Activated B cell treated with CpG ODN at 0.5 μM for 24 hours (primary cell): ENCODE results near the gene HTR2B. TPM values are rescaled to one million over a fixed set of nuclear protein-coding genes. Genes with fewer than 3 reads are reported as not detected.

ENCODE experiments used
- ATAC-seq: fragments of 200-7000 bp; cut with Tn5 transposase; one replicate; pipeline ENCODE4 v1.10.0; 2021; ENCODE audit warnings: low read depth, mild to moderate bottlenecking, moderate library complexity
- CTCF ChIA-PET: fragments of 350-600 bp; sonication (Branson Sonifier 250); formaldehyde crosslinking; loops from one replicate; lab custom pipeline; 2021; ENCODE audit warnings: antibody characterized with exemption; lab: Charles Lee
- POLR2A ChIA-PET: fragments of 350-600 bp; sonication (Branson Sonifier 250); formaldehyde crosslinking; loops from one replicate; lab custom pipeline; 2021; ENCODE audit warnings: antibody characterized with exemption; lab: Charles Lee
- DNase-seq: peaks from one replicate; pipeline ENCODE4 v3.0.0; 2022
- H3K27ac Mint-ChIP-seq: one replicate; pipeline ENCODE4 v1.8.0; 2020; ENCODE audit warnings: mixed read lengths
- H3K27me3 Mint-ChIP-seq: one replicate; pipeline ENCODE4 v1.8.0; 2021; ENCODE audit warnings: mixed read lengths
- H3K36me3 Mint-ChIP-seq: one replicate; pipeline ENCODE4 v1.8.0; 2021; ENCODE audit warnings: low read depth, mixed read lengths
- H3K4me1 Mint-ChIP-seq: one replicate; pipeline ENCODE4 v1.8.0; 2021; ENCODE audit warnings: mixed read lengths
- H3K4me3 Mint-ChIP-seq: one replicate; pipeline ENCODE4 v1.8.0; 2020; ENCODE audit warnings: mild to moderate bottlenecking, mixed read lengths
- H3K9me3 Mint-ChIP-seq: one replicate; pipeline ENCODE4 v1.8.0; 2020; ENCODE audit warnings: mixed read lengths
- CTCF ChIP-seq: fragments of 200-600 bp; IDR thresholded peaks from one replicate; pipeline ENCODE4 v1.8.0; 2022; ENCODE audit warnings: antibody characterized with exemption, mild to moderate bottlenecking
- intact Hi-C: fragments of 100-400 bp; cut with micrococcal nuclease; formaldehyde crosslinking; loops from one replicate; pipeline ENCODE4 v1.15.1; 2024
- total RNA-seq: library from RNA; stranded (reverse); gene quantifications from 2 replicates; pipeline ENCODE4 v1.2.3, GENCODE V29; 2022

The HTR2B gene
- total RNA-seq, 1 donor from 2014 or later, result not detected

DNA sequence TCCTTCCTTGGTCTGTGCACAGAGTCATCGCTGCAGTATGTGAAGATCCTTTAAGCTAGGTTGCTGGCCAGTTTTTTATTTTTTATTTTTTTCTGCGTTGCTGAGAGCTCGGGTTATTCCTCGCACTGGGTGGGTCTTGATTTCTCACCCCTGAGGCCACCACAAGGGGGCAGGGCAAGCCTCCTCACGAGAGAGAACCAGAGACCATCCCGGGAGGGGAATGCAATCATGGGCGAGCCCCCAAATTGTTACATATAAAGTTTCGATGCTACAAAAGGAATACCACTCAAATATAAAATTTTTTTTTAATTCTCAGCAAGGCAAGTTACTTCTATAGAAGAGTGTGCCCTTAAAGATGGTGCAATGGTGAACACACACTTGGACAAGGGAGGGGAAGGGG, 24.9 kb downstream of the HTR2B start:
- ChIA-PET POLR2A (no interaction called here), CTCF (no interaction called here)
- Mint-ChIP-seq H3K4me1 (peaks cover 3% of the 10 kb centered on the region), H3K9me3 (peaks cover 21% of the 10 kb centered on the region), H3K4me3 (no peak overlapping the region), H3K36me3 (peaks cover 69% of the 10 kb centered on the region), H3K27ac (no peak overlapping the region), H3K27me3 (no peaks in the 10 kb centered on the region)
- TF ChIP-seq CTCF, result no peak
- ATAC-seq, result no peak
- intact Hi-C loops, result loop anchor here (10.0 kb wide), 1 partner anchor 195 kb away; no protein-coding TSS in a partner anchor
- no peak for DNase-seq

DNA sequence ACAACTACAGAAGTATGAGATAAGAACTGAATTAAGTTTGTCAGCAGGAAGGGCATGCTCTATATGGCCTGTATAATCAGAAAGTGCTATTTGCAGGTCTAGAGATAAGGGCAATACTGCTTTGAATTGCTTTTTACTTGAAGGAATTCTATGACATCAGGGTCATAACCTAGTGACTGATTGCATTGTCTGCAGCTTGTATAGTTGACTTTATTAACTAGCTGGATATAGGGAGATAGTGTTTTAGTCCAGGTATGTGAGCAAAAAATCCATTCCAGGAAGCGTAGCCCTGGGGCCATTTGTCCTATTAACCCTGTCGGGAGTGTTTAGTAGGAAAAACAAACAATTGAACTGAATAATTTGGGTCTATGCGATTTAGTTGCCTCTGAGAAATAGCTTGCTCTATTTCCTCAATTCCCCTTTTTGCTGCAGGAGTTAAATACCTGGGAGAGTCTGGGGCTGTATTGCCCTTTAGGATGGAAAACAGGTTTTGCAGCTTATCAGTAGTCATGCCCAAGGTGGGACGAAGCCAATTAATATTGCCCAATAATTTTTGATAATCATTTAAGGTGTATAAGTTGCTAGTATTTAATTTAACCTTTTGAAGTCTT, 30.0 kb downstream of the HTR2B start:
- no peak for ATAC-seq
- DNase-seq, result no peak
- Mint-ChIP-seq H3K4me1 (no peaks in the 10 kb centered on the region), H3K27me3 (no peaks in the 10 kb centered on the region), H3K27ac (no peak overlapping the region), H3K9me3 (peaks cover 18% of the 10 kb centered on the region), H3K4me3 (no peak overlapping the region), H3K36me3 (peaks cover 90% of the 10 kb centered on the region)
- intact Hi-C loops, result no loop called here
- POLR2A ChIA-PET, result no interaction called here
- TF ChIP-seq CTCF, result no peak
- CTCF ChIA-PET, result interaction anchor here (1.4 kb wide), 1 partner anchor 9 kb away, joined by 4 read pairs; no protein-coding TSS in a partner anchor

GRCh38 chr2:231093933-231094332, 30.9 kb downstream of the HTR2B start:
- CTCF ChIA-PET, result no interaction called here
- no peak for ATAC-seq
- peaks cover 15% of the 10 kb centered on the region for H3K9me3 Mint-ChIP-seq
- no peaks in the 10 kb centered on the region for H3K27me3 Mint-ChIP-seq
- H3K4me3 Mint-ChIP-seq, result no peak overlapping the region
- H3K36me3 Mint-ChIP-seq, result peaks cover 89% of the 10 kb centered on the region
- no peaks in the 10 kb centered on the region for H3K4me1 Mint-ChIP-seq
- no peak for DNase-seq
- intact Hi-C loops, result no loop called here
- TF ChIP-seq CTCF, result no peak
- POLR2A ChIA-PET, result no interaction called here
- no peak overlapping the region for H3K27ac Mint-ChIP-seq

GRCh38 chr2:231088754-231089153, 36.1 kb downstream of the HTR2B start:
- ChIA-PET CTCF (no interaction called here), POLR2A (no interaction called here)
- Mint-ChIP-seq H3K4me3 (no peak overlapping the region), H3K9me3 (no peaks in the 10 kb centered on the region), H3K27ac (no peak overlapping the region), H3K4me1 (no peaks in the 10 kb centered on the region), H3K36me3 (peaks cover 83% of the 10 kb centered on the region), H3K27me3 (no peaks in the 10 kb centered on the region)
- TF ChIP-seq CTCF, result no peak
- intact Hi-C loops, result no loop called here
- ATAC-seq (no peak), DNase-seq (no peak)

DNA sequence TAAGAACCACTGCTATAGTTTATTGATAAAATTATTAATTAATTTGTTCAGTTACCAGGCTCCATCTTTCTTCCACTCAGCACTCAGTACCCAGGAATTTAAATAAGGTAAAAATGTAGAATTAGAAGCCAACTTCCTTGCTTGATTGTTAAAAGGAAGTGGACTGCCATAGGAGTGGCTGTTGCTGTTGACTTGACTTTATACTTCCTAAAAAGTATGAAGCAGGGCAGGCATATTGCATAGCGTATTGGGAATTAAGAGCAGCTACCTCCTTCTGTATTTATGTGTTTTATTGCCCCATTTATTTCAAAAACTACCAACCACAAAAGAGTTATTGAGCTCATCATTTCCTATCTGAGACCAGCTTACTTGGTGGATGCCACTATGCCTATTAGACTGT, 40.3 kb downstream of the HTR2B start:
- H3K4me1 Mint-ChIP-seq, result no peaks in the 10 kb centered on the region
- H3K27me3 Mint-ChIP-seq, result no peaks in the 10 kb centered on the region
- H3K4me3 Mint-ChIP-seq, result no peak overlapping the region
- no peak for TF ChIP-seq CTCF
- POLR2A ChIA-PET, result no interaction called here
- no peak for DNase-seq
- H3K9me3 Mint-ChIP-seq, result no peaks in the 10 kb centered on the region
- H3K36me3 Mint-ChIP-seq, result peaks cover 87% of the 10 kb centered on the region
- H3K27ac Mint-ChIP-seq, result no peak overlapping the region
- ATAC-seq, result no peak
- intact Hi-C loops, result no loop called here
- CTCF ChIA-PET, result no interaction called here
